A673 (cell line): ENCODE measurements around the gene LUZP2. TPM values are rescaled to one million over a fixed set of nuclear protein-coding genes. Genes with fewer than 3 reads are reported as not detected.

ENCODE experiments used
- BruUV-seq: library from RNA; stranded (reverse); fragments of 400-500 nt; replicated peaks from 2 replicates; lab custom pipeline; 2021; lab: Mats Ljungman, UMichigan
- CTCF ChIA-PET: fragments of 300-600 bp; sonication (Branson Sonifier 250); formaldehyde crosslinking; loops from one replicate; lab custom pipeline; 2022; ENCODE audit warnings: antibody characterized with exemption; lab: Charles Lee
- POLR2A ChIA-PET: fragments of 300-600 bp; sonication (Branson Sonifier 250); formaldehyde crosslinking; loops from one replicate; lab custom pipeline; 2022; ENCODE audit warnings: antibody characterized with exemption; ENCODE audit not compliant: low non-redundant PET; lab: Charles Lee
- DNase-seq: peaks from one replicate; pipeline ENCODE4 v3.0.0-alpha.2; 2015; ENCODE audit warnings: low spot score
- H3K27ac ChIP-seq: fragments of 200-600 bp; sonication (generic); 2 replicates; pipeline ENCODE4 v1.5.1; 2016; ENCODE audit warnings: mixed run types, low read depth, mild to moderate bottlenecking, mixed read lengths, antibody characterized with exemption, low read length; ENCODE audit not compliant: poor library complexity, severe bottlenecking
- H3K27me3 ChIP-seq: fragments of 200-600 bp; sonication (generic); replicated peaks from 2 replicates; pipeline ENCODE4 v1.6.1; 2017; ENCODE audit warnings: mixed run types, low read depth, mild to moderate bottlenecking, mixed read lengths, antibody characterized with exemption, low read length; ENCODE audit not compliant: insufficient read depth, poor library complexity
- H3K36me3 ChIP-seq: fragments of 200-600 bp; sonication (generic); 2 replicates; pipeline ENCODE4 v1.6.1; 2016; ENCODE audit warnings: mixed run types, mild to moderate bottlenecking, mixed read lengths, antibody characterized with exemption, low read length; ENCODE audit not compliant: insufficient read depth, poor library complexity, severe bottlenecking
- H3K4me1 ChIP-seq: fragments of 200-600 bp; sonication (generic); 2 replicates; pipeline ENCODE4 v1.6.1; 2017; ENCODE audit warnings: mixed run types, mild to moderate bottlenecking, mixed read lengths, antibody characterized with exemption, low read length; ENCODE audit not compliant: insufficient read depth, poor library complexity, severe bottlenecking
- H3K4me3 ChIP-seq: fragments of 200-600 bp; sonication (generic); 2 replicates; pipeline ENCODE4 v1.5.1; 2016; ENCODE audit warnings: low read depth, mixed run types, mild to moderate bottlenecking, mixed read lengths, low read length; ENCODE audit not compliant: poor library complexity, severe bottlenecking
- H3K9me3 ChIP-seq: fragments of 200-600 bp; sonication (generic); 2 replicates; pipeline ENCODE4 v1.6.1; 2016; ENCODE audit warnings: mixed run types, low read depth, mild to moderate bottlenecking, mixed read lengths, antibody characterized with exemption, low read length; ENCODE audit not compliant: poor library complexity, severe bottlenecking
- CTCF ChIP-seq: fragments of 300-800, 200-600 bp; sonication (generic); conservative IDR thresholded peaks from 2 replicates; pipeline ENCODE4 v1.5.1; 2017; ENCODE audit warnings: low read depth, mild to moderate bottlenecking, antibody characterized with exemption, low read length, moderate library complexity, mixed read lengths
- EZH2 ChIP-seq: fragments of 200-600 bp; sonication (generic); IDR thresholded peaks from 2 replicates; pipeline ENCODE4 v1.6.1; 2017; ENCODE audit warnings: borderline replicate concordance, low read depth, mild to moderate bottlenecking, mixed read lengths, antibody characterized with exemption, low read length; ENCODE audit not compliant: poor library complexity, severe bottlenecking
- intact Hi-C: fragments of 100-400 bp; cut with micrococcal nuclease; formaldehyde crosslinking; loops from one replicate; pipeline ENCODE4 v1.10.0; 2022; ENCODE audit not compliant: unreplicated experiment
- total RNA-seq: library from RNA; stranded (reverse); gene quantifications from 2 replicates; pipeline ENCODE4 v1.2.3, GENCODE V29; 2021

Gene LUZP2
- total RNA-seq, 1 experiment from 2014 or later, result 0.15 TPM

- POLR2A ChIA-PET, result no interaction called here
- intact Hi-C loops, result no loop called here
These were observed 226.4 kb downstream of the LUZP2 start for GRCh38 chr11:24723231-24723630.

GRCh38 chr11:24731554-24731953, 234.7 kb downstream of the LUZP2 start:
- BruUV-seq, result no TSS peak
- Histone ChIP-seq H3K9me3 (no peaks in the 10 kb centered on the region), H3K36me3 (no peaks in the 10 kb centered on the region), H3K4me1 (peaks cover 5% of the 10 kb centered on the region), H3K27me3 (no peaks in the 10 kb centered on the region), H3K4me3 (no peak overlapping the region), H3K27ac (no peak overlapping the region)
- DNase-seq, result no peak
- intact Hi-C loops, result no loop called here
- TF ChIP-seq EZH2 (no peak), CTCF (no peak)
- CTCF ChIA-PET, result no interaction called here
- POLR2A ChIA-PET, result no interaction called here

More at GRCh38 chr11:24723231-24723630, 226.4 kb downstream of the LUZP2 start:
- no peak for TF ChIP-seq EZH2
- no peak for TF ChIP-seq CTCF
- H3K4me1 ChIP-seq, result no peaks in the 10 kb centered on the region
- no TSS peak for BruUV-seq
- no peaks in the 10 kb centered on the region for H3K27me3 ChIP-seq
- no peaks in the 10 kb centered on the region for H3K36me3 ChIP-seq
- H3K27ac ChIP-seq, result no peak overlapping the region
- CTCF ChIA-PET, result no interaction called here
- H3K4me3 ChIP-seq, result no peak overlapping the region
- DNase-seq, result no peak
- H3K9me3 ChIP-seq, result no peaks in the 10 kb centered on the region

GRCh38 chr11:24734742-24735237, 237.9 kb downstream of the LUZP2 start:
- TSS peak; percentile 52 for BruUV-seq
- ChIA-PET CTCF (no interaction called here), POLR2A (no interaction called here)
- Histone ChIP-seq H3K27me3 (no peaks in the 10 kb centered on the region), H3K4me1 (peaks cover 13% of the 10 kb centered on the region), H3K9me3 (no peaks in the 10 kb centered on the region), H3K27ac (peak overlapping the region; percentile 52), H3K4me3 (no peak overlapping the region), H3K36me3 (no peaks in the 10 kb centered on the region)
- no peak for DNase-seq
- intact Hi-C loops, result no loop called here
- TF ChIP-seq CTCF, result no peak
- TF ChIP-seq EZH2, result no peak
